K562 (cell line): ENCODE data around the gene MTF1. TPM values are rescaled to one million over a fixed set of nuclear protein-coding genes. Genes with fewer than 3 reads are reported as not detected.

ENCODE experiments used
- CBFB ChIP-seq: sonication (generic); formaldehyde crosslinking; IDR thresholded peaks from 2 replicates; pipeline ENCODE4 v1.4.0; 2020; ENCODE audit warnings: mild to moderate bottlenecking, missing genetic modification reagents
- CBX2 ChIP-seq: fragments of 200-600 bp; sonication (generic); IDR thresholded peaks from one replicate; pipeline ENCODE4 v1.6.1; 2012; ENCODE audit warnings: mild to moderate bottlenecking, low read length, inconsistent platforms; ENCODE audit not compliant: insufficient read depth, poor library complexity, severe bottlenecking
- ELF4 ChIP-seq: fragments of 450-650 bp; formaldehyde crosslinking; IDR thresholded peaks from 2 replicates; pipeline ENCODE4 v1.4.0; 2022; ENCODE audit warnings: missing genetic modification characterization
- EP300 ChIP-seq: IDR thresholded peaks from 2 replicates; pipeline ENCODE4 v1.6.1; 2012; ENCODE audit warnings: low read length, improper control_type of control experiment
- FOXJ2 ChIP-seq: fragments of 200-800 bp; sonication (Bioruptor generic); IDR thresholded peaks from 2 replicates; pipeline ENCODE4 v1.6.1; 2016; ENCODE audit warnings: missing genetic modification characterization, missing compliant biosample characterization
- GABPB1 ChIP-seq: sonication (generic); formaldehyde crosslinking; IDR thresholded peaks from 2 replicates; pipeline ENCODE4 v1.8.0; 2022; ENCODE audit warnings: mild to moderate bottlenecking, missing genetic modification reagents
- IFI16 ChIP-seq: fragments of 250-450 bp; sonication (Bioruptor Pico); IDR thresholded peaks from 2 replicates; pipeline ENCODE4 v2.1.2; 2022; ENCODE audit warnings: mild to moderate bottlenecking, inconsistent platforms
- MAZ ChIP-seq, 2 experiments: fragments of 450-650 bp in 1 of 2; sonication (generic) in 1 of 2; formaldehyde crosslinking; IDR thresholded peaks in 1 of 2; conservative IDR thresholded peaks in 1 of 2; 2 replicates each; pipeline versions ENCODE4 v1.4.0 to v1.5.0; 2020; ENCODE audit warnings: mild to moderate bottlenecking in 1 of 2, missing genetic modification reagents in 1 of 2
- PTBP1 ChIP-seq: fragments of 200-400 bp; formaldehyde crosslinking; IDR thresholded peaks from 2 replicates; pipeline ENCODE4 v1.6.1; 2017; ENCODE audit warnings: low read depth, low read length
- RBM17 ChIP-seq: fragments of 200-400 bp; formaldehyde crosslinking; IDR thresholded peaks from 2 replicates; pipeline ENCODE4 v1.6.1; 2017; ENCODE audit warnings: low read depth, mild to moderate bottlenecking, low read length, borderline replicate concordance
- SUPT5H ChIP-seq: fragments of 450-650 bp; IDR thresholded peaks from 2 replicates; pipeline ENCODE4 v1.6.1; 2016
- ZNF398 ChIP-seq: fragments of 250-450 bp; sonication (Bioruptor Pico); IDR thresholded peaks from 2 replicates; pipeline ENCODE4 v1.8.0; 2021; ENCODE audit warnings: moderate library complexity, mild to moderate bottlenecking, inconsistent platforms
- ZNF639 ChIP-seq, 2 experiments: fragments of 200-800 bp in 1 of 2; sonication (Bioruptor generic) in 1 of 2; sonication (generic) in 1 of 2; formaldehyde crosslinking in 1 of 2; IDR thresholded peaks in 1 of 2; conservative IDR thresholded peaks in 1 of 2; 2 replicates each; pipeline versions ENCODE4 v1.5.0 to v1.6.1; 2016 to 2020; ENCODE audit warnings: missing compliant biosample characterization in 1 of 2, missing genetic modification characterization in 1 of 2, missing genetic modification reagents in 1 of 2
- polyA plus RNA-seq, 8 experiments: library from polyadenylated mRNA; depleted of rRNA in 4 of 8; stranded (reverse) in 5 of 8; unstranded in 3 of 8; fragments of >200 nt; fragmentation: Nextera tagmentation in 2 of 8; fragmentation: Illumina TruSeq in 1 of 8; extraction: Ambion mirVana in 2 of 8; extraction: Trizol in 1 of 8; gene quantifications; 2 replicates each; pipeline versions ENCODE4 v1.2.1 to v1.2.3, GENCODE V29; 2011 to 2014; ENCODE audit warnings: inconsistent platforms in 1 of 8, missing spikeins in 1 of 8
- total RNA-seq, 7 experiments: library from RNA; depleted of rRNA in 6 of 7; stranded (reverse); fragments of >200 nt in 6 of 7; fragmentation: Illumina TruSeq in 2 of 7; extraction: Trizol in 2 of 7; gene quantifications; 2 replicates each; pipeline versions ENCODE4 v1.2.1 to v1.2.3, GENCODE V29; 2011 to 2021; ENCODE audit warnings: low replicate concordance in 1 of 7
- TF ChIP-seq, protein P1 (sequence below), 2 experiments: fragments of 450-650 bp; formaldehyde crosslinking in 1 of 2; IDR thresholded peaks; 2 replicates each; pipeline versions ENCODE4 v1.4.0 to v1.6.1; 2014 to 2020; ENCODE audit warnings: mild to moderate bottlenecking in 2 of 2, borderline replicate concordance in 1 of 2, low read depth in 1 of 2

MTF1 gene
- total and polyA plus RNA-seq, 9 of the 15 experiments (the other 6 are each of a cell fraction or from before 2014, with no cell fraction given), result 1.1 to 12.2 (median 4.3) TPM

- TF ChIP-seq ZNF639 (CRISPR knock-in tag; conservative IDR thresholded peaks at IDR 0.05 in 1 of 2, IDR thresholded peaks at IDR 0.05 in 1 of 2) (peak in 1 of 2 experiments; percentile 24; a peak in 1 of 4 replicates), GABPB1 (CRISPR knock-in tag) (peak; percentile 98), RBM17 (no peak), SUPT5H (peak; percentile 96), EP300 (0 out of 2 replicates have a peak, but pooled peaks have one; percentile 4), IFI16 (no peak), FOXJ2 (no peak), CBX2 (no peak), ZNF398 (no peak), ELF4 (CRISPR knock-in tag) (no peak), CBFB (no peak), PTBP1 (no peak), MAZ (CRISPR knock-in tag; conservative IDR thresholded peaks at IDR 0.05 in 1 of 2, IDR thresholded peaks at IDR 0.05 in 1 of 2) (peak; percentile 100)
- TF ChIP-seq, protein P1, sequence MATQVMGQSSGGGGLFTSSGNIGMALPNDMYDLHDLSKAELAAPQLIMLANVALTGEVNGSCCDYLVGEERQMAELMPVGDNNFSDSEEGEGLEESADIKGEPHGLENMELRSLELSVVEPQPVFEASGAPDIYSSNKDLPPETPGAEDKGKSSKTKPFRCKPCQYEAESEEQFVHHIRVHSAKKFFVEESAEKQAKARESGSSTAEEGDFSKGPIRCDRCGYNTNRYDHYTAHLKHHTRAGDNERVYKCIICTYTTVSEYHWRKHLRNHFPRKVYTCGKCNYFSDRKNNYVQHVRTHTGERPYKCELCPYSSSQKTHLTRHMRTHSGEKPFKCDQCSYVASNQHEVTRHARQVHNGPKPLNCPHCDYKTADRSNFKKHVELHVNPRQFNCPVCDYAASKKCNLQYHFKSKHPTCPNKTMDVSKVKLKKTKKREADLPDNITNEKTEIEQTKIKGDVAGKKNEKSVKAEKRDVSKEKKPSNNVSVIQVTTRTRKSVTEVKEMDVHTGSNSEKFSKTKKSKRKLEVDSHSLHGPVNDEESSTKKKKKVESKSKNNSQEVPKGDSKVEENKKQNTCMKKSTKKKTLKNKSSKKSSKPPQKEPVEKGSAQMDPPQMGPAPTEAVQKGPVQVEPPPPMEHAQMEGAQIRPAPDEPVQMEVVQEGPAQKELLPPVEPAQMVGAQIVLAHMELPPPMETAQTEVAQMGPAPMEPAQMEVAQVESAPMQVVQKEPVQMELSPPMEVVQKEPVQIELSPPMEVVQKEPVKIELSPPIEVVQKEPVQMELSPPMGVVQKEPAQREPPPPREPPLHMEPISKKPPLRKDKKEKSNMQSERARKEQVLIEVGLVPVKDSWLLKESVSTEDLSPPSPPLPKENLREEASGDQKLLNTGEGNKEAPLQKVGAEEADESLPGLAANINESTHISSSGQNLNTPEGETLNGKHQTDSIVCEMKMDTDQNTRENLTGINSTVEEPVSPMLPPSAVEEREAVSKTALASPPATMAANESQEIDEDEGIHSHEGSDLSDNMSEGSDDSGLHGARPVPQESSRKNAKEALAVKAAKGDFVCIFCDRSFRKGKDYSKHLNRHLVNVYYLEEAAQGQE (IDR thresholded peaks at IDR 0.05; ENCODE audit: borderline replicate concordance), result peak; percentile 68
- TF ChIP-seq, protein P1 (CRISPR knock-in tag; IDR thresholded peaks at IDR 0.05; ENCODE audit: low read depth), result peak; percentile 86
Observed at GRCh38 chr1:37859507-37860345, at the start of gene MTF1 (continued).
